GM21447 (cell line): ENCODE results near the gene SIK2.
"Not testable (repeated sequence)": the region's sequence is repeated elsewhere in the genome, so short reads cannot be mapped to it uniquely, and the experiment has no call there.

Source experiments
- ATAC-seq: cut with Tn5 transposase; IDR thresholded peaks from one replicate; pipeline ENCODE4 v1.9.1; 2021; ENCODE audit not compliant: unreplicated experiment

Gene SIK2

GRCh38 chr11:111654601-111655000 is 52.4 kb downstream of the SIK2 start:
- no peak for ATAC-seq

DNA sequence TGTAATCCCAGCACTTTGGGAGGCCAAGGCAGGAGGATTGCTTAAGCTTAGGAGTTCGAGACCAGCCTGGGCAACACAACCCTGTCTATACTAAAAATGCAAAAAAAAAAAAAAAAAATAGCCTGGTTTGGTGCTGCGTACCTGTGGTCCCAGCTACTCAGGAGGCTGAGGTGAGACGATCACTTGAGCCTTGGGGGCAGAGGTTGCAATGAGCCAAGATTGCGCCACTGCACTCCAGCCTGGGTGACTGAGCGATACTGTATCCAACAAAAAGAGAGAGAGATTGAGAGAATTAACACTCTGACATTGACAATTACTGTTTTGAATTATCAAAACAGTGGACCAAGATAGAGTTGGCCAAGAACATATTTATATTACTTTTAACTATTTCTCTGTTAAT is 53.7 kb downstream of the SIK2 start:
- no peak for ATAC-seq

- ATAC-seq, result not testable (repeated sequence)
Measured at GRCh38 chr11:111657905-111658304, 55.7 kb downstream of the SIK2 start.

DNA sequence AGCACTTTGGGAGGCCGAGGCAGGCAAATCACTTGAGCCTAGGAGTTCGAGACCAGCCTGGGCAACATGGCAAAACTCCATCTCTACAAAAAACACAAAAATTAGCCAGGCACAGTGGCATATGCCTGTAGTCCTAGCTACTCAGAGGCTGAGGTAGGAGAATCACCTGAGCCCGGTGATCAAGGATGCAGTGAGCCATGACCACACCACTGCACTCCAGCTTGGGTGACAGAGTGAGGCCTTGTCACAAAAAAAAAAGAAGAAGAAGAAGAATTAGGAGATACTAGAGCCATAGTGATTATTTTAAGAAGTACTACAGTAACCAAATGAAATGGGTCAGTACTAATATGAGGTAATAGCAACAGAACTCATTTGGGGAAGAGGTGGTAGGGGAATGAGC is 56.2 kb downstream of the SIK2 start:
- ATAC-seq, result not testable (repeated sequence)

- no peak for ATAC-seq
Measured at GRCh38 chr11:111659201-111660115, 57.2 kb downstream of the SIK2 start.

- no peak for ATAC-seq
Measured at GRCh38 chr11:111660822-111661221, 58.6 kb downstream of the SIK2 start.

- ATAC-seq, result no peak
Measured at GRCh38 chr11:111663820-111664219, 61.6 kb downstream of the SIK2 start.

DNA sequence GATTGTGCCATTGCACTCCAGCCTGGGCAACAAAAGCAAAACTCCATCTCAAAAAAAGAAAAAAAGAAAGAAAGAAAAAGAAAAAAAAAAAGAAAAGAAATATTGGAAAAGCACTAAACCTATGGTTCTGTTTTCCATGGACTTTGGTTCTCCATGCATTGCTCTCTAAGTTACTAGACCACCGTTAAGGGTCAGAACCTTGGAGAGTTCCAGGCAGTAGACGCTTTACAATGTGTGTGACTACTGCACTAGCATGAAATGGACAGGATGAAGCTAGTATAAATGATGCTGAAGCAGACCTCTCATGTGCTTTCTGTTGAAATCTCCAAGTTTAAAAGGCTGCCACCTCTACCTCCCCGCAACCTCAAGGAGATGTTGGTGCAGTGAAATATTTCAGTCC is 63.5 kb downstream of the SIK2 start:
- no peak for ATAC-seq

DNA sequence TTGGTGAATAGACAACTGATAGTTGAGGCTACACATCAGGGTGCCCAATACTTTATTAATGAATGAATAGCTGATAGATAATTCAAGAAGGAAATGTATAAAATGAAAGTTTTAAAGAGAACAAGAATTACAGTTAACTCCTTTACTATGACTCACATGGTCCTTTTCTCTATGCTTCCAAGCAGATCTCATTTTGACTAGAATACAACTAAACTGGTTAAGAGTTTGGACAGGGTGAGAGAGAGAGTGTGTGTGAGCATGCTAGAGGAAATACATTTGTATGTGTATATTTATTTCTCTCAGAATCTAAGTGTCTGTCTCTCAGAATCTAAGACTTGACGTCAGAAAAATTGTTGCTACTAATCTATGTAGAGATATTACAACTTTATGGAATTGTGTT is 66.7 kb downstream of the SIK2 start:
- no peak for ATAC-seq

DNA sequence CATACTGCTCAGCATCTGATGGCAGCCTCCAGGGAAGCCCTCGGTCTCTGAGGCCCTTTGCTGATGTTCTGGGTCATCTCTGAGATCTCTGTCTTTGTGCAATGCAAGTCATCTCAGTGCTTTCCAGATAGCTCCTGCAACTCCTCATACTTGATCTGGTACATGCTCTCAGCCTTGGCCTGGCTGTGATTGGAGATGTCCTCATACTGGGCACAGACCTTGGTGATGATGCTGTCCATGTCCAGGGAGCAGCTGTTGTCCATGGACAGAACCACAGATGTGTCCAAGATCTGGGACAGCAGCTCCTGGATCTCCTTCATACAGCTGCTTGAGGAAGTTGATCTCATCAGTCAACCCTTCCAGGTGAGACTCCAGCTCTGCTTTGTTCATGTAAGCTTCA is 69.1 kb downstream of the SIK2 start:
- ATAC-seq, result no peak

- no peak for ATAC-seq
Measured at GRCh38 chr11:111672949-111673348, 70.7 kb downstream of the SIK2 start.

DNA sequence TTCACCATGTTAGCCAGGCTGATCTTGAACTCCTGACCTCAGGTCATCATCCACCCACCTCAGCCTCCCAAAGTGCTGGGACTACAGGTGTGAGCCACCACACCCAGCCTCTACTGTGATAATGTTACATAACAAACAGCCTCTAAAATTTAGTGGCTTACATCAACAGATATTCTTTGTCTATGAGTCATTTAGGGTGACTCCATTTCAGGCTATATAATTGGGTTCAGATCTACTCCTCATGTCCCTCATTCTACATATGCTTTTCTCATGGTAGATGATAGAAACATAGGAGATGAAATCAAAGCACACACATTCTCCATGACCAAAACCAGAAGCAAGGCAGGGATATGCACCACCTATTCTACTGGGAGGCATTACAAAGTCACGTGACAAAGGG is 72.7 kb downstream of the SIK2 start:
- no peak for ATAC-seq

DNA sequence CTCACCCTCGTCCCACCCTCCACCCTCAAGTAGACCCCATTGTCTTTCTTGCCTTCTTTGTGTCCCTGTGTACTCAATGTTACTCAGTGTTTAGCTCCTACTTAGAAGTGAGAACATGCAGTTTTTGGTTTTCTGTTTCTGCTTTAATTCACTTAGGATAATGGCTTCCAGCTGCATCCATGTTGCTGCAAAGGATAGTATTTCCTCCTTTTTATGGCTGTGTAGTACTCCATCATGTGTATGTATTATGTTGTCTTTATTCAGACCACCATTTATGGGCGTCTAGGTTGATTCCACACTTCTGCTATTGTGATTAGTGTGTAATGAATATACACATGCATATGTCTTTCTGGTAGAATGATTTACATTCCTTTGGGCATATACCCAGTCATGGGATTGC is 73.6 kb downstream of the SIK2 start:
- no peak for ATAC-seq

DNA sequence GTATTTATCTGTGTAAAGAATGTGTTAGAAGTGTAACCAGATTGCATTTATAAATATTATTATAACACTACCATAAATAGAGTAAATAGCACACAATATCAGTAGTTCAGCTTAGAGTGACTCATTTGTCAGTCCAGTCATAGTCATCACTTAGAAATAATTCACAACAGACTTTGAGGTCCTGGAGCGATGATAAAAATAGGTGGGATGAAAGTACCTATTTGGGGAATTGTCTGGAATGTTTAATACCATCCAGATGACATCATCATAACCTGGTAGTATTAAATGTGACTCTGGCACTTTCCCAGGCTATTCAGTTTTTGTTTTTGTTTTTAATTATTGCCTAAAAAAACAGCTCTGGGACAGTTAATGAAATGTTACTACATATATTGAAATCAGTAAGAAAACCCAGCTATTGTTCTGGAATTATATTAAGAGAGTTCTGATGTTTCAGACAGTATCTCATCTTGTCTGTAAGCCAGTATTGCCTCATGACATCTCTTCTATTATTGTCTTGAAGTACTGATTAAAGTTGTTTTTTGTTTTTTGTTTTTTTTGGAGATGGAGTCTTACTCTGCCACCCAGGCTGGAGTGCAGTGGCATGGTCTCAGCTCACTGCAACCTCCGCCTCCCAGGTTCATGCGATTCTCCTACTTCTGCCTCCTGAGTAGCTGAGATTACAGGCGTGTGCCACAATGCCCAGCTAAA is 74.8 kb downstream of the SIK2 start:
- ATAC-seq, result no peak

- no peak for ATAC-seq
Measured at GRCh38 chr11:111680486-111681175, 78.4 kb downstream of the SIK2 start.

- ATAC-seq, result no peak
Measured at GRCh38 chr11:111683806-111684205, 81.6 kb downstream of the SIK2 start.

DNA sequence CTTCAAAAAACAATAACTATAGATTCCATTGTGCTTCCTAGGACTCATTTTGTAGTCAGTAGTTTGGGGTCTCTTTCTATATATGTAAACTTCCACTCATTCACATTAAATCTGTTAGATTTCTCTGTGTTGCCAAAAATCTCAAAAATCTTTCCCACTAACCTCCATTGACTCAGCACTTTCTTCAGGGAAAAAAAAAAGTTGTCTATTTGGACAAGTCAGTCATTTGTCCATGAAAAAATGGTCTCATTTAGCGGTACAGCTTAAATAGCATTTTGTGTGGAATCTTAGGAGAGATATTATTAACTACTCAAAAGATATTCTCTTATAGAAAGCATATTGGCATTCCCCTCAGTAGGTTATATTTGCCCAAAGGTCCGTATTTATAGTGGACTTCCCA is 82.0 kb downstream of the SIK2 start:
- ATAC-seq, result no peak

- no peak for ATAC-seq
Measured at GRCh38 chr11:111688013-111688412, 85.8 kb downstream of the SIK2 start.

GRCh38 chr11:111691176-111691575 is 88.9 kb downstream of the SIK2 start:
- no peak for ATAC-seq

- ATAC-seq, result no peak
Measured at GRCh38 chr11:111691741-111692140, 89.5 kb downstream of the SIK2 start.

DNA sequence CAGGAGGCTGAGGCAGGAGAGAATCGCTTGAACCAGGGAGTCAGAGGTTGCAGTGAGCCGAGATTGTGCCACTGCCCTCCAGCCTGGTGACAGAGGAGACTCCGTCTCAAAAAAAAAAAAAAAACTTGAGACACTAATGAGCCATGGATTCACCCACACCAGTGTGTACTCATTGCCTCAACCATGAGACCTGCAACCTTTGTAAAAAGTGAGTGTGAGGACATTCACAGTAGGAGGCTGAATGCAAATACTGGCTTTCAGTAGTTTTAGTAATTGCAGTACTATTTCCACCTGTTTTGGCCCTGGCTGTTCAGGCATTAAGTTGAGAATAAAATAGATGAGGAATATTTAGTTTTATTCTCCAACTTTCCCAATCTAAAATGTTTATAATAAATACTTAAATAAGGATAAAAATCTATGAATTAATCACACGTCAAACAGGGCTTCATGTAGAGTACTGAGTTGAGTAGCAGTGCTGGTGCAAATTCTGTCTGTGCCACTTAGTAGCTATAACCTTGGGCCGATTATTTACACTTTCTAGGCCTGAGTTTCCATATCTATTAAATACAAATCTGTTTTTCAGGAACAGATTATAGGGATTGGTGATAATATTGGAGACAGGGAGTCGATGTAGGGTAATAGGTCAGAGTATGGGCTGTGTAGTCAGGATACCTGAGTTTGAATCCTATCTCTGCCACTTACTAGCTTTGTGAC is 91.1 kb downstream of the SIK2 start:
- ATAC-seq, result no peak
